Nephron progenitor cell (in vitro differentiated cells): ENCODE measurements around the gene GABPB1.
"Not testable (repeated sequence)": the region's sequence is repeated elsewhere in the genome, so short reads cannot be mapped to it uniquely, and the experiment has no call there.

Experiments
- DNase-seq: peaks from one replicate; pipeline ENCODE4 v3.0.0; 2021
- H3K27ac Mint-ChIP-seq: 2 replicates; pipeline ENCODE4 v1.8.0; 2021; ENCODE audit warnings: mild to moderate bottlenecking, moderate library complexity, mixed read lengths
- H3K27me3 Mint-ChIP-seq: 2 replicates; pipeline ENCODE4 v1.8.0; 2021; ENCODE audit warnings: mild to moderate bottlenecking, low read depth, mixed read lengths; ENCODE audit not compliant: poor library complexity
- H3K36me3 Mint-ChIP-seq: 2 replicates; pipeline ENCODE4 v1.8.0; 2021; ENCODE audit warnings: low read depth, mixed read lengths
- H3K4me1 Mint-ChIP-seq: 2 replicates; pipeline ENCODE4 v1.8.0; 2021; ENCODE audit warnings: mixed read lengths
- H3K4me3 Mint-ChIP-seq: 2 replicates; pipeline ENCODE4 v1.8.0; 2021; ENCODE audit warnings: mild to moderate bottlenecking, moderate library complexity, mixed read lengths
- H3K9me3 Mint-ChIP-seq: 2 replicates; pipeline ENCODE4 v1.8.0; 2021; ENCODE audit warnings: mild to moderate bottlenecking, moderate library complexity, mixed read lengths
- CTCF ChIP-seq: fragments of 200-600 bp; sonication (generic); IDR thresholded peaks from 2 replicates; pipeline ENCODE4 v1.5.0; 2021; ENCODE audit warnings: antibody characterized with exemption

Gene GABPB1

GRCh38 chr15:50354838-50355618 is at the start of gene GABPB1:
Gene GABPB1, minus strand, starts transcription at chr15:50355198. Its CDS starts 45,400 bp downstream, at chr15:50309798.
- Mint-ChIP-seq H3K4me1 (peaks cover 55% of the 10 kb centered on the region), H3K27ac (peak within 1 kb of the TSS; percentile 100), H3K4me3 (peak within 1 kb of the TSS; percentile 97), H3K9me3 (no peaks in the 10 kb centered on the region), H3K36me3 (peaks cover 40% of the 10 kb centered on the region), H3K27me3 (no peaks in the 10 kb centered on the region)
- TF ChIP-seq CTCF = no peak
- DNase-seq = peak; percentile 84

- not testable (repeated sequence) for H3K27me3 Mint-ChIP-seq, H3K4me3 Mint-ChIP-seq, H3K36me3 Mint-ChIP-seq, H3K4me1 Mint-ChIP-seq, H3K9me3 Mint-ChIP-seq, H3K27ac Mint-ChIP-seq, DNase-seq
Measured at GRCh38 chr15:50391561-50391960, 36.6 kb upstream of the GABPB1 start.

GRCh38 chr15:50390554-50391264 is 35.7 kb upstream of the GABPB1 start:
- DNase-seq = no peak
- TF ChIP-seq CTCF = no peak
- Mint-ChIP-seq H3K4me1 (peaks cover 5% of the 10 kb centered on the region), H3K9me3 (no peaks in the 10 kb centered on the region), H3K4me3 (no peak overlapping the region), H3K36me3 (no peaks in the 10 kb centered on the region), H3K27me3 (peaks cover 2% of the 10 kb centered on the region), H3K27ac (no peak overlapping the region)

- H3K36me3 Mint-ChIP-seq, H3K4me3 Mint-ChIP-seq, H3K9me3 Mint-ChIP-seq, H3K27me3 Mint-ChIP-seq, DNase-seq, H3K4me1 Mint-ChIP-seq, H3K27ac Mint-ChIP-seq: not testable (repeated sequence)
Measured at GRCh38 chr15:50382408-50382807, 27.4 kb upstream of the GABPB1 start.

GRCh38 chr15:50381438-50381837 is 26.4 kb upstream of the GABPB1 start:
- Mint-ChIP-seq H3K4me1 (no peaks in the 10 kb centered on the region), H3K36me3 (no peaks in the 10 kb centered on the region), H3K4me3 (no peak overlapping the region), H3K27me3 (peaks cover 3% of the 10 kb centered on the region), H3K27ac (no peak overlapping the region), H3K9me3 (no peaks in the 10 kb centered on the region)
- DNase-seq = no peak
- TF ChIP-seq CTCF = no peak

- peaks cover 3% of the 10 kb centered on the region for H3K27me3 Mint-ChIP-seq
- H3K9me3 Mint-ChIP-seq = no peaks in the 10 kb centered on the region
- TF ChIP-seq CTCF = no peak
- H3K27ac Mint-ChIP-seq = no peak overlapping the region
- no peak for DNase-seq
- H3K36me3 Mint-ChIP-seq = no peaks in the 10 kb centered on the region
- no peak overlapping the region for H3K4me3 Mint-ChIP-seq
- H3K4me1 Mint-ChIP-seq = no peaks in the 10 kb centered on the region
Measured at GRCh38 chr15:50380089-50380488, 25.1 kb upstream of the GABPB1 start.

- H3K36me3 Mint-ChIP-seq, H3K27me3 Mint-ChIP-seq, H3K27ac Mint-ChIP-seq, H3K9me3 Mint-ChIP-seq, DNase-seq, H3K4me1 Mint-ChIP-seq, H3K4me3 Mint-ChIP-seq: not testable (repeated sequence)
Measured at GRCh38 chr15:50379413-50379812, 24.4 kb upstream of the GABPB1 start.
